Left ventricle myocardium inferior (tissue), 1 donor: ENCODE data around the gene MICAL3. TPM values are rescaled to one million over a fixed set of nuclear protein-coding genes. Genes with fewer than 3 reads are reported as not detected.

ENCODE experiments used
- DNase-seq: peaks from one replicate; pipeline ENCODE4 v3.0.0-alpha.2; 2020
- H3K27ac ChIP-seq: fragments of 200-600 bp; replicated peaks from 2 replicates; pipeline ENCODE4 v1.8.0; 2021
- H3K27me3 ChIP-seq: fragments of 200-600 bp; 2 replicates; pipeline ENCODE4 v1.8.0; 2021; ENCODE audit warnings: low read depth
- H3K36me3 ChIP-seq: fragments of 200-600 bp; 2 replicates; pipeline ENCODE4 v1.8.0; 2021
- H3K4me1 ChIP-seq: fragments of 200-600 bp; 2 replicates; pipeline ENCODE4 v1.8.0; 2021
- H3K4me3 ChIP-seq: fragments of 200-600 bp; 2 replicates; pipeline ENCODE4 v1.8.0; 2021; ENCODE audit warnings: mild to moderate bottlenecking, moderate library complexity
- H3K9me3 ChIP-seq: fragments of 200-600 bp; replicated peaks from 2 replicates; pipeline ENCODE4 v1.8.0; 2021
- CTCF ChIP-seq: fragments of 200-600 bp; IDR thresholded peaks from 2 replicates; pipeline ENCODE4 v1.8.0; 2021; ENCODE audit warnings: antibody characterized with exemption, mild to moderate bottlenecking, borderline replicate concordance
- intact Hi-C: fragments of 100-400 bp; cut with micrococcal nuclease; formaldehyde crosslinking; loops from one replicate; pipeline ENCODE4 v1.11.0; 2022
- total RNA-seq: library from RNA; stranded (reverse); fragmentation: NEBNext Ultra II Directional; extraction: Animal tissue kit (Norgen Biotek cat#: 25700); gene quantifications from one replicate; pipeline ENCODE4 v1.2.1, GENCODE V29; 2021
- donor health status: DM: no; HTN: yes; CAD: no; lungs with severe emphysema.

Gene MICAL3
- total RNA-seq, 1 donor from 2014 or later: 92.5 TPM

GRCh38 chr22:17845327-17845726 lies 179.0 kb downstream of the MICAL3 start:
- TF ChIP-seq CTCF: no peak
- no peaks in the 10 kb centered on the region for H3K9me3 ChIP-seq
- H3K27ac ChIP-seq: peak overlapping the region; percentile 78
- peaks cover 15% of the 10 kb centered on the region for H3K36me3 ChIP-seq
- H3K4me3 ChIP-seq: no peak overlapping the region
- peaks cover 76% of the 10 kb centered on the region for H3K4me1 ChIP-seq
- intact Hi-C loops: no loop called here
- H3K27me3 ChIP-seq: no peaks in the 10 kb centered on the region
- no peak for DNase-seq

GRCh38 chr22:17844150-17844549 lies 180.2 kb downstream of the MICAL3 start:
- Histone ChIP-seq H3K4me1 (peaks cover 76% of the 10 kb centered on the region), H3K27me3 (no peaks in the 10 kb centered on the region), H3K4me3 (no peak overlapping the region), H3K9me3 (no peaks in the 10 kb centered on the region), H3K27ac (peak overlapping the region; percentile 78), H3K36me3 (peaks cover 19% of the 10 kb centered on the region)
- intact Hi-C loops: no loop called here
- DNase-seq: no peak
- TF ChIP-seq CTCF: no peak

GRCh38 chr22:17842386-17842785 lies 182.0 kb downstream of the MICAL3 start:
- peak overlapping the region; percentile 78 for H3K27ac ChIP-seq
- no peak for TF ChIP-seq CTCF
- H3K27me3 ChIP-seq: no peaks in the 10 kb centered on the region
- H3K9me3 ChIP-seq: no peaks in the 10 kb centered on the region
- intact Hi-C loops: no loop called here
- H3K4me3 ChIP-seq: no peak overlapping the region
- H3K36me3 ChIP-seq: peaks cover 29% of the 10 kb centered on the region
- no peak for DNase-seq
- peaks cover 69% of the 10 kb centered on the region for H3K4me1 ChIP-seq

GRCh38 chr22:17841836-17842235 lies 182.5 kb downstream of the MICAL3 start:
- Histone ChIP-seq H3K27me3 (no peaks in the 10 kb centered on the region), H3K4me3 (no peak overlapping the region), H3K27ac (peak overlapping the region; percentile 78), H3K36me3 (peaks cover 31% of the 10 kb centered on the region), H3K4me1 (peaks cover 69% of the 10 kb centered on the region), H3K9me3 (no peaks in the 10 kb centered on the region)
- intact Hi-C loops: no loop called here
- no peak for DNase-seq
- no peak for TF ChIP-seq CTCF

- no peaks in the 10 kb centered on the region for H3K27me3 ChIP-seq
- TF ChIP-seq CTCF: no peak
- peak overlapping the region; percentile 78 for H3K27ac ChIP-seq
- intact Hi-C loops: no loop called here
- no peak overlapping the region for H3K4me3 ChIP-seq
- H3K36me3 ChIP-seq: peaks cover 31% of the 10 kb centered on the region
- no peak for DNase-seq
- no peaks in the 10 kb centered on the region for H3K9me3 ChIP-seq
- peaks cover 68% of the 10 kb centered on the region for H3K4me1 ChIP-seq
Observed at GRCh38 chr22:17838180-17838865, 186.0 kb downstream of the MICAL3 start.
